ENCODE results near the gene MTA3. TPM values are rescaled to one million over a fixed set of nuclear protein-coding genes. Genes with fewer than 3 reads are reported as not detected.

Gene MTA3
- total and polyA plus RNA-seq, 9 of the 15 experiments (the other 6 are each of a cell fraction or from before 2014, with no cell fraction given) = 12.4 to 39.6 (median 23.5) TPM

DNA sequence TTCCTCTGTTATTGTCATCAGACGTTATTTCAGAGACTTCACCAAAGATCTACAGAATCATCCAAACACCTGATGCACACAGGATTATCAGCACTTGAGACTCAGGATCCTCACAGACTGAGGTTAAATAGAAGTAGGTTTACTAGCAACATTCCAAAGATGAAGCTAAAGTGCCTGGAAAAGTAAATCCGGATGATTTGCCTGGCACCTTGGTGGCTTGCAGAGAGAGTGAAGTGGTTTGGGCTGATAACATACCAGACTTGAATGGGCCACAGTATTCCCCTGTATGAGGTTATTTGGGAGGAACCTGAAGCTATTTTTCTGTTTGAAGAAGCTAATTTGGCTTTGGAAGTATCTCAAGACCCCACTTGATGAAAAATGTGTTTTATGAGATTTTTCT lies 144.5 kb downstream of the MTA3 start:
- DNase-seq (ENCODE audit: extremely low read depth in 1 of 4, low spot score in 3 of 4) (no peak), FAIRE-seq (no peak), ATAC-seq (no peak)
- H3K4me2 ChIP-seq (ENCODE audit: insufficient read depth, low read length) = no peak overlapping the region
- no TSS peak for BruUV-seq (replicated peaks)
- no peak overlapping the region for H3K4me3 ChIP-seq
- 13% methylated on average over 2 of the region's 2 CpGs for WGBS (ENCODE audit: insufficient coverage, low coverage, missing lambda C conversion rate)
- CTCF ChIA-PET (ENCODE audit: low intra/inter-chr PET ratio) = no interaction called here
- no peaks in the 10 kb centered on the region for H3K36me3 ChIP-seq (ENCODE audit: control insufficient read depth, insufficient read depth, low read length)
- H3K9me3 ChIP-seq (replicated peaks; ENCODE audit: control insufficient read depth, insufficient read depth, low read depth, low read length) = no peaks in the 10 kb centered on the region
- no peak overlapping the region for H3K9ac ChIP-seq (ENCODE audit: insufficient read depth in 1 of 2, low read depth in 2 of 2, low read length in 2 of 2)
- no peaks in the 10 kb centered on the region for H3K79me2 ChIP-seq (ENCODE audit: control insufficient read depth, insufficient read depth, low read length)
- intact Hi-C loops (cut with micrococcal nuclease) (no loop called here), in situ Hi-C loops (cut with MboI) (no loop called here)
- no peaks in the 10 kb centered on the region for H4K20me1 ChIP-seq (replicated peaks; ENCODE audit: control insufficient read depth, insufficient read depth, low read length)
- no peaks in the 10 kb centered on the region for H3K9me1 ChIP-seq (ENCODE audit: control insufficient read depth, insufficient read depth, low read length)
- no peaks in the 10 kb centered on the region for H3K27me3 ChIP-seq (ENCODE audit: control insufficient read depth in 2 of 2, insufficient read depth in 2 of 2, low read length in 2 of 2)
- H3K27ac ChIP-seq (ENCODE audit: extremely low read depth, low read depth, low read length) = no peak overlapping the region
- H2AFZ ChIP-seq (ENCODE audit: low read depth, low read length) = no peak overlapping the region
- H3K4me1 ChIP-seq (replicated peaks in 1 of 2; ENCODE audit: control insufficient read depth in 2 of 2, insufficient read depth in 2 of 2, low read length in 2 of 2) = no peaks in the 10 kb centered on the region
- POLR2A ChIA-PET = interaction anchor here (1.0 to 1.1 kb wide), 2 partner anchors 11 to 13 kb away, joined by 3 to 4 read pairs; no protein-coding TSS in a partner anchor
- TF ChIP-seq, protein P1, sequence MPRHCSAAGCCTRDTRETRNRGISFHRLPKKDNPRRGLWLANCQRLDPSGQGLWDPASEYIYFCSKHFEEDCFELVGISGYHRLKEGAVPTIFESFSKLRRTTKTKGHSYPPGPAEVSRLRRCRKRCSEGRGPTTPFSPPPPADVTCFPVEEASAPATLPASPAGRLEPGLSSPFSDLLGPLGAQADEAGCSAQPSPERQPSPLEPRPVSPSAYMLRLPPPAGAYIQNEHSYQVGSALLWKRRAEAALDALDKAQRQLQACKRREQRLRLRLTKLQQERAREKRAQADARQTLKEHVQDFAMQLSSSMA (CRISPR knock-in tag; IDR thresholded peaks at IDR 0.05) = no peak
- TF ChIP-seq, protein P2, sequence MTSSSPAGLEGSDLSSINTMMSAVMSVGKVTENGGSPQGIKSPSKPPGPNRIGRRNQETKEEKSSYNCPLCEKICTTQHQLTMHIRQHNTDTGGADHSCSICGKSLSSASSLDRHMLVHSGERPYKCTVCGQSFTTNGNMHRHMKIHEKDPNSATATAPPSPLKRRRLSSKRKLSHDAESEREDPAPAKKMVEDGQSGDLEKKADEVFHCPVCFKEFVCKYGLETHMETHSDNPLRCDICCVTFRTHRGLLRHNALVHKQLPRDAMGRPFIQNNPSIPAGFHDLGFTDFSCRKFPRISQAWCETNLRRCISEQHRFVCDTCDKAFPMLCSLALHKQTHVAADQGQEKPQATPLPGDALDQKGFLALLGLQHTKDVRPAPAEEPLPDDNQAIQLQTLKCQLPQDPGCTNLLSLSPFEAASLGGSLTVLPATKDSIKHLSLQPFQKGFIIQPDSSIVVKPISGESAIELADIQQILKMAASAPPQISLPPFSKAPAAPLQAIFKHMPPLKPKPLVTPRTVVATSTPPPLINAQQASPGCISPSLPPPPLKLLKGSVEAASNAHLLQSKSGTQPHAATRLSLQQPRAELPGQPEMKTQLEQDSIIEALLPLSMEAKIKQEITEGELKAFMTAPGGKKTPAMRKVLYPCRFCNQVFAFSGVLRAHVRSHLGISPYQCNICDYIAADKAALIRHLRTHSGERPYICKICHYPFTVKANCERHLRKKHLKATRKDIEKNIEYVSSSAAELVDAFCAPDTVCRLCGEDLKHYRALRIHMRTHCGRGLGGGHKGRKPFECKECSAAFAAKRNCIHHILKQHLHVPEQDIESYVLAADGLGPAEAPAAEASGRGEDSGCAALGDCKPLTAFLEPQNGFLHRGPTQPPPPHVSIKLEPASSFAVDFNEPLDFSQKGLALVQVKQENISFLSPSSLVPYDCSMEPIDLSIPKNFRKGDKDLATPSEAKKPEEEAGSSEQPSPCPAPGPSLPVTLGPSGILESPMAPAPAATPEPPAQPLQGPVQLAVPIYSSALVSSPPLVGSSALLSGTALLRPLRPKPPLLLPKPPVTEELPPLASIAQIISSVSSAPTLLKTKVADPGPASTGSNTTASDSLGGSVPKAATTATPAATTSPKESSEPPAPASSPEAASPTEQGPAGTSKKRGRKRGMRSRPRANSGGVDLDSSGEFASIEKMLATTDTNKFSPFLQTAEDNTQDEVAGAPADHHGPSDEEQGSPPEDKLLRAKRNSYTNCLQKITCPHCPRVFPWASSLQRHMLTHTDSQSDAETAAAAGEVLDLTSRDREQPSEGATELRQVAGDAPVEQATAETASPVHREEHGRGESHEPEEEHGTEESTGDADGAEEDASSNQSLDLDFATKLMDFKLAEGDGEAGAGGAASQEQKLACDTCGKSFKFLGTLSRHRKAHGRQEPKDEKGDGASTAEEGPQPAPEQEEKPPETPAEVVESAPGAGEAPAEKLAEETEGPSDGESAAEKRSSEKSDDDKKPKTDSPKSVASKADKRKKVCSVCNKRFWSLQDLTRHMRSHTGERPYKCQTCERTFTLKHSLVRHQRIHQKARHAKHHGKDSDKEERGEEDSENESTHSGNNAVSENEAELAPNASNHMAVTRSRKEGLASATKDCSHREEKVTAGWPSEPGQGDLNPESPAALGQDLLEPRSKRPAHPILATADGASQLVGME (CRISPR knock-in tag; IDR thresholded peaks at IDR 0.05) = no peak
- TF ChIP-seq KDM1A (IDR thresholded peaks at IDR 0.05) = no peak
- TF ChIP-seq MBD2 (IDR thresholded peaks at IDR 0.05; ENCODE audit: borderline replicate concordance, low read depth) = no peak
- no peak for TF ChIP-seq MYNN (IDR thresholded peaks at IDR 0.05)
- no peak for TF ChIP-seq MYNN (CRISPR knock-in tag; IDR thresholded peaks at IDR 0.05)
- TF ChIP-seq ZNF41 (CRISPR knock-in tag; conservative IDR thresholded peaks at IDR 0.05) = no peak
- no peak for TF ChIP-seq CC2D1A (IDR thresholded peaks at IDR 0.05)
- TF ChIP-seq FIP1L1 (IDR thresholded peaks at IDR 0.05; ENCODE audit: low read depth, low read length, poor library complexity, severe bottlenecking) = no peak
- TF ChIP-seq SP2 (IDR thresholded peaks at IDR 0.05; ENCODE audit: extremely low read depth, low read depth, low read length, poor library complexity, severe bottlenecking) = no peak
- TF ChIP-seq, protein P3, sequence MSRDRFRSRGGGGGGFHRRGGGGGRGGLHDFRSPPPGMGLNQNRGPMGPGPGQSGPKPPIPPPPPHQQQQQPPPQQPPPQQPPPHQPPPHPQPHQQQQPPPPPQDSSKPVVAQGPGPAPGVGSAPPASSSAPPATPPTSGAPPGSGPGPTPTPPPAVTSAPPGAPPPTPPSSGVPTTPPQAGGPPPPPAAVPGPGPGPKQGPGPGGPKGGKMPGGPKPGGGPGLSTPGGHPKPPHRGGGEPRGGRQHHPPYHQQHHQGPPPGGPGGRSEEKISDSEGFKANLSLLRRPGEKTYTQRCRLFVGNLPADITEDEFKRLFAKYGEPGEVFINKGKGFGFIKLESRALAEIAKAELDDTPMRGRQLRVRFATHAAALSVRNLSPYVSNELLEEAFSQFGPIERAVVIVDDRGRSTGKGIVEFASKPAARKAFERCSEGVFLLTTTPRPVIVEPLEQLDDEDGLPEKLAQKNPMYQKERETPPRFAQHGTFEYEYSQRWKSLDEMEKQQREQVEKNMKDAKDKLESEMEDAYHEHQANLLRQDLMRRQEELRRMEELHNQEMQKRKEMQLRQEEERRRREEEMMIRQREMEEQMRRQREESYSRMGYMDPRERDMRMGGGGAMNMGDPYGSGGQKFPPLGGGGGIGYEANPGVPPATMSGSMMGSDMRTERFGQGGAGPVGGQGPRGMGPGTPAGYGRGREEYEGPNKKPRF (IDR thresholded peaks at IDR 0.05; ENCODE audit: low read depth, low read length) = no peak
- TF ChIP-seq, protein P4, sequence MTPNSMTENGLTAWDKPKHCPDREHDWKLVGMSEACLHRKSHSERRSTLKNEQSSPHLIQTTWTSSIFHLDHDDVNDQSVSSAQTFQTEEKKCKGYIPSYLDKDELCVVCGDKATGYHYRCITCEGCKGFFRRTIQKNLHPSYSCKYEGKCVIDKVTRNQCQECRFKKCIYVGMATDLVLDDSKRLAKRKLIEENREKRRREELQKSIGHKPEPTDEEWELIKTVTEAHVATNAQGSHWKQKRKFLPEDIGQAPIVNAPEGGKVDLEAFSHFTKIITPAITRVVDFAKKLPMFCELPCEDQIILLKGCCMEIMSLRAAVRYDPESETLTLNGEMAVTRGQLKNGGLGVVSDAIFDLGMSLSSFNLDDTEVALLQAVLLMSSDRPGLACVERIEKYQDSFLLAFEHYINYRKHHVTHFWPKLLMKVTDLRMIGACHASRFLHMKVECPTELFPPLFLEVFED (CRISPR knock-in tag; conservative IDR thresholded peaks at IDR 0.05) = no peak
- TF ChIP-seq IFI16 (CRISPR knock-in tag; IDR thresholded peaks at IDR 0.05) = no peak
- TF ChIP-seq ZNF830 (CRISPR knock-in tag; IDR thresholded peaks at IDR 0.05) = no peak

All from K562 (cell line).